Osteocyte (in vitro differentiated cells): ENCODE results near the gene TEC. TPM values are rescaled to one million over a fixed set of nuclear protein-coding genes. Genes with fewer than 3 reads are reported as not detected.

Source experiments
- DNase-seq: peaks from one replicate; pipeline ENCODE4 v3.0.0; 2021; ENCODE audit warnings: mixed read lengths; ENCODE audit not compliant: unreplicated experiment; ENCODE audit errors: extremely low spot score
- H3K27ac Mint-ChIP-seq: one replicate; pipeline ENCODE4 v1.8.0; 2021; ENCODE audit warnings: mild to moderate bottlenecking, mixed read lengths; ENCODE audit not compliant: unreplicated experiment
- H3K27me3 Mint-ChIP-seq: one replicate; pipeline ENCODE4 v1.8.0; 2021; ENCODE audit warnings: mixed read lengths; ENCODE audit not compliant: unreplicated experiment
- H3K36me3 Mint-ChIP-seq: one replicate; pipeline ENCODE4 v1.8.0; 2021; ENCODE audit warnings: mixed read lengths; ENCODE audit not compliant: unreplicated experiment
- H3K4me1 Mint-ChIP-seq: one replicate; pipeline ENCODE4 v1.8.0; 2021; ENCODE audit warnings: mixed read lengths; ENCODE audit not compliant: unreplicated experiment
- H3K4me3 Mint-ChIP-seq: one replicate; pipeline ENCODE4 v1.8.0; 2021; ENCODE audit warnings: mild to moderate bottlenecking, moderate library complexity, mixed read lengths; ENCODE audit not compliant: unreplicated experiment
- H3K9me3 Mint-ChIP-seq: one replicate; pipeline ENCODE4 v1.8.0; 2021; ENCODE audit warnings: mixed read lengths; ENCODE audit not compliant: unreplicated experiment
- total RNA-seq: library from RNA; stranded (reverse); gene quantifications from 2 replicates; pipeline ENCODE4 v1.2.1, GENCODE V29; 2021
- TF ChIP-seq, protein P1 (sequence below): fragments of 200-600 bp; sonication (generic); IDR thresholded peaks from 2 replicates; pipeline ENCODE4 v1.5.0; 2021; ENCODE audit warnings: antibody characterized with exemption, mild to moderate bottlenecking, moderate library complexity

Gene TEC
- total RNA-seq, 1 donor from 2014 or later = not detected

GRCh38 chr4:48085821-48086589 is 183.6 kb downstream of the TEC start:
- no peaks in the 10 kb centered on the region for H3K9me3 Mint-ChIP-seq
- peaks cover 9% of the 10 kb centered on the region for H3K4me1 Mint-ChIP-seq
- no peaks in the 10 kb centered on the region for H3K36me3 Mint-ChIP-seq
- H3K27me3 Mint-ChIP-seq = peaks cover 28% of the 10 kb centered on the region
- TF ChIP-seq, protein P1, sequence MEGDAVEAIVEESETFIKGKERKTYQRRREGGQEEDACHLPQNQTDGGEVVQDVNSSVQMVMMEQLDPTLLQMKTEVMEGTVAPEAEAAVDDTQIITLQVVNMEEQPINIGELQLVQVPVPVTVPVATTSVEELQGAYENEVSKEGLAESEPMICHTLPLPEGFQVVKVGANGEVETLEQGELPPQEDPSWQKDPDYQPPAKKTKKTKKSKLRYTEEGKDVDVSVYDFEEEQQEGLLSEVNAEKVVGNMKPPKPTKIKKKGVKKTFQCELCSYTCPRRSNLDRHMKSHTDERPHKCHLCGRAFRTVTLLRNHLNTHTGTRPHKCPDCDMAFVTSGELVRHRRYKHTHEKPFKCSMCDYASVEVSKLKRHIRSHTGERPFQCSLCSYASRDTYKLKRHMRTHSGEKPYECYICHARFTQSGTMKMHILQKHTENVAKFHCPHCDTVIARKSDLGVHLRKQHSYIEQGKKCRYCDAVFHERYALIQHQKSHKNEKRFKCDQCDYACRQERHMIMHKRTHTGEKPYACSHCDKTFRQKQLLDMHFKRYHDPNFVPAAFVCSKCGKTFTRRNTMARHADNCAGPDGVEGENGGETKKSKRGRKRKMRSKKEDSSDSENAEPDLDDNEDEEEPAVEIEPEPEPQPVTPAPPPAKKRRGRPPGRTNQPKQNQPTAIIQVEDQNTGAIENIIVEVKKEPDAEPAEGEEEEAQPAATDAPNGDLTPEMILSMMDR = no peak
- H3K4me3 Mint-ChIP-seq = no peak overlapping the region
- no peak overlapping the region for H3K27ac Mint-ChIP-seq
- no peak for DNase-seq

Other genes with a start within 250 kb of the TEC start
- not detected in 2 replicates for gene TXK, start 135.6 kb downstream of the TEC start, total RNA-seq
- 70.1 and 82.7 TPM in 2 replicates for gene SLAIN2, start 71.7 kb upstream of the TEC start, total RNA-seq
- gene SLC10A4, start 213.5 kb upstream of the TEC start, total RNA-seq = 0.21 TPM in 1 of 2 replicates, not detected in the other
- not detected in 2 replicates for gene ZAR1, start 220.4 kb upstream of the TEC start, total RNA-seq